ENCODE measurements around the gene NECTIN1.

- TF ChIP-seq CTCF (IDR thresholded peaks at IDR 0.05) (no peak), POLR2A (IDR thresholded peaks at IDR 0.05) (no peak), EP300 (IDR thresholded peaks at IDR 0.05) (no peak)
Measured at GRCh38 chr11:119709638-119710346, 19.2 kb downstream of the NECTIN1 start.

Data from upper lobe of left lung (tissue), 4 donors.